Measurements from ENCODE around the gene GNPAT. TPM values are rescaled to one million over a fixed set of nuclear protein-coding genes. Genes with fewer than 3 reads are reported as not detected.

The GNPAT gene
- total RNA-seq (2014; rRNA removed; shearing (Covaris generic)) (45.4 and 46.2 TPM in 2 replicates), polyA plus RNA-seq (2016; fragmentation: Nextera tagmentation; extraction: Ambion mirVana) (28.8 and 32.8 TPM in 2 replicates)
- long read RNA-seq, transcript GNPAT-201 (16 exons, 2,643 nt) = major isoform, 45 of 56 reads
- long read RNA-seq, partial matches to known transcripts = 5 of 56 reads
- long read RNA-seq, other reads (novel, unspliced or antisense) = 6 of 56 reads

- no peaks in the 10 kb centered on the region for H3F3A ChIP-seq (replicated peaks; ENCODE audit: low read depth)
- H4K20me1 ChIP-seq (replicated peaks; ENCODE audit: insufficient read depth) = peaks cover 4% of the 10 kb centered on the region; the same call in 1 of the 2 replicates
- peak within 1 kb of the TSS; percentile 97 for H3K4me3 Mint-ChIP-seq
- ATAC-seq = peak; percentile 96
- peaks cover 8% of the 10 kb centered on the region; the same call in 1 of the 2 replicates for H3K4me1 ChIP-seq (ENCODE audit: insufficient read depth)
- peak within 1 kb of the TSS; percentile 77 for H3K27ac Mint-ChIP-seq
- DNase-seq (ENCODE audit: low spot score) = peak; percentile 92
- no peaks in the 10 kb centered on the region for H3K36me3 ChIP-seq (ENCODE audit: insufficient read depth)
- no peaks in the 10 kb centered on the region for H3K9me2 ChIP-seq (ENCODE audit: insufficient read depth)
- peak within 1 kb of the TSS; percentile 93 for H3K4me2 ChIP-seq
- H3K4me3 ChIP-seq = peak within 1 kb of the TSS; percentile 95
- H3K27me3 ChIP-seq (ENCODE audit: insufficient read depth) = no peaks in the 10 kb centered on the region
- TF ChIP-seq POLR2AphosphoS5 (IDR thresholded peaks at IDR 0.05; ENCODE audit: low read depth) (peak; percentile 92), EZH2 (IDR thresholded peaks at IDR 0.05; ENCODE audit: low read depth, unreplicated experiment) (no peak), ETS1 (IDR thresholded peaks at IDR 0.05) (peak; percentile 80)
- H3K27me3 Mint-ChIP-seq (ENCODE audit: insufficient read depth, low read depth, poor library complexity) = no peaks in the 10 kb centered on the region
- H3K79me2 ChIP-seq (replicated peaks; ENCODE audit: insufficient read depth) = peaks cover 46% of the 10 kb centered on the region
- peak within 1 kb of the TSS; percentile 75; the same call in 1 of the 2 replicates for H3K27ac ChIP-seq (ENCODE audit: low read depth)
- H3K9me3 Mint-ChIP-seq = no peaks in the 10 kb centered on the region
- peaks cover 10% of the 10 kb centered on the region; the same call in 2 of the 3 replicates for H3K36me3 Mint-ChIP-seq (ENCODE audit: low read depth)
- peak within 1 kb of the TSS; percentile 96 for H2AFZ ChIP-seq
- peaks cover 16% of the 10 kb centered on the region for H3K4me1 Mint-ChIP-seq
These were observed at the start of gene GNPAT for GRCh38 chr1:231240883-231241735. Gene GNPAT, plus strand, starts transcription at chr1:231241212. Its CDS starts 167 bp downstream, at chr1:231241379.

GRCh38 chr1:231192620-231193163, 48.3 kb upstream of the GNPAT start:
- H3K27ac Mint-ChIP-seq = no peak overlapping the region
- Histone ChIP-seq H3K79me2 (replicated peaks; ENCODE audit: insufficient read depth) (no peaks in the 10 kb centered on the region), H3K27ac (ENCODE audit: low read depth) (no peak overlapping the region), H2AFZ (no peak overlapping the region), H3K4me1 (ENCODE audit: insufficient read depth) (no peaks in the 10 kb centered on the region), H3K4me2 (no peak overlapping the region), H3K4me3 (no peak overlapping the region), H3K36me3 (ENCODE audit: insufficient read depth) (no peaks in the 10 kb centered on the region), H3F3A (replicated peaks; ENCODE audit: low read depth) (no peaks in the 10 kb centered on the region), H3K27me3 (ENCODE audit: insufficient read depth) (no peaks in the 10 kb centered on the region), H3K9me2 (ENCODE audit: insufficient read depth) (no peaks in the 10 kb centered on the region), H4K20me1 (replicated peaks; ENCODE audit: insufficient read depth) (no peaks in the 10 kb centered on the region)
- peaks cover 12% of the 10 kb centered on the region for H3K27me3 Mint-ChIP-seq (ENCODE audit: insufficient read depth, low read depth, poor library complexity)
- H3K4me1 Mint-ChIP-seq = peaks cover 3% of the 10 kb centered on the region; the same call in 2 of the 3 replicates
- H3K4me3 Mint-ChIP-seq = no peak overlapping the region
- H3K9me3 Mint-ChIP-seq = peaks cover 11% of the 10 kb centered on the region; the same call in 1 of the 3 replicates
- DNase-seq (ENCODE audit: low spot score) (no peak), ATAC-seq (peak; percentile 44; the same call in 2 of the 3 replicates)
- H3K36me3 Mint-ChIP-seq (ENCODE audit: low read depth) = peaks cover 3% of the 10 kb centered on the region; the same call in 1 of the 3 replicates
- TF ChIP-seq REST (IDR thresholded peaks at IDR 0.05; ENCODE audit: unreplicated experiment) (no peak), ZNF331 (CRISPR knock-in tag; IDR thresholded peaks at IDR 0.05; ENCODE audit: low read depth) (no peak), CTCF (conservative IDR thresholded peaks at IDR 0.05; ENCODE audit: low read depth in 2 of 2) (no peak), CREB1 (CRISPR knock-in tag; IDR thresholded peaks at IDR 0.05; ENCODE audit: low read depth) (no peak), JUNB (IDR thresholded peaks at IDR 0.05; ENCODE audit: unreplicated experiment) (no peak), EZH2 (IDR thresholded peaks at IDR 0.05; ENCODE audit: low read depth, unreplicated experiment) (no peak), POLR2AphosphoS5 (IDR thresholded peaks at IDR 0.05; ENCODE audit: low read depth) (no peak), STAT1 (IDR thresholded peaks at IDR 0.05; ENCODE audit: unreplicated experiment) (no peak), EZH2phosphoT487 (IDR thresholded peaks at IDR 0.05; ENCODE audit: unreplicated experiment) (no peak), NANOG (IDR thresholded peaks at IDR 0.05; ENCODE audit: borderline replicate concordance) (no peak)

All from GM23338 (cell line).